Naive B cell (primary cell): ENCODE results near the gene LSM4. TPM values are rescaled to one million over a fixed set of nuclear protein-coding genes. Genes with fewer than 3 reads are reported as not detected.

Source experiments
- ATAC-seq, 2 donors: fragments of 150-1000 bp; cut with Tn5 transposase; 2 replicates each; pipeline ENCODE4 v1.10.0; 2021; ENCODE audit warnings: low read depth in 2 of 2, mild to moderate bottlenecking in 2 of 2, moderate library complexity in 2 of 2
- DNase-seq: peaks from one replicate; pipeline ENCODE4 v3.0.0; 2022
- H3K27ac Mint-ChIP-seq, 6 donors: one replicate each; pipeline ENCODE4 v1.8.0; 2020 to 2022; ENCODE audit warnings: mild to moderate bottlenecking in 6 of 6, mixed read lengths in 6 of 6, moderate library complexity in 5 of 6, inconsistent platforms in 2 of 6
- H3K27me3 Mint-ChIP-seq, 3 donors: one replicate each; pipeline ENCODE4 v1.8.0; 2021 to 2022; ENCODE audit warnings: mixed read lengths in 3 of 3, mild to moderate bottlenecking in 1 of 3
- H3K36me3 Mint-ChIP-seq, 2 donors: one replicate each; pipeline ENCODE4 v1.8.0; 2020 to 2022; ENCODE audit warnings: mixed read lengths in 2 of 2, inconsistent platforms in 1 of 2, mild to moderate bottlenecking in 1 of 2
- H3K4me1 Mint-ChIP-seq, 3 donors: one replicate each; pipeline ENCODE4 v1.8.0; 2020 to 2022; ENCODE audit warnings: mixed read lengths in 3 of 3, inconsistent platforms in 1 of 3, mild to moderate bottlenecking in 1 of 3, moderate library complexity in 1 of 3
- H3K4me3 Mint-ChIP-seq, 8 donors: one replicate each; pipeline ENCODE4 v1.8.0; 2020 to 2022; ENCODE audit warnings: mild to moderate bottlenecking in 8 of 8, mixed read lengths in 8 of 8, moderate library complexity in 8 of 8, inconsistent platforms in 2 of 8
- H3K9me3 Mint-ChIP-seq, 7 donors: one replicate each; pipeline ENCODE4 v1.8.0; 2020 to 2022; ENCODE audit warnings: mixed read lengths in 7 of 7, mild to moderate bottlenecking in 5 of 7, inconsistent platforms in 2 of 7, moderate library complexity in 1 of 7
- polyA plus RNA-seq, 6 donors: library from polyadenylated mRNA; unstranded; fragments of 300-500 nt; fragmentation: Illumina TruSeq; gene quantifications; one replicate each; pipeline ENCODE4 v1.2.3, GENCODE V29; 2021; ENCODE audit warnings: low read depth in 6 of 6

Gene LSM4
- polyA plus RNA-seq, 6 donors from 2014 or later: 111 to 157 (median 123) TPM

- no peak for ATAC-seq
- H3K36me3 Mint-ChIP-seq: peaks cover 0 to 21% of the 10 kb centered on the region in 2 donors
- peak overlapping the region in 3 of 8 donors; percentile 4 to 99 (median 21) for H3K4me3 Mint-ChIP-seq
- no peaks in the 10 kb centered on the region for H3K9me3 Mint-ChIP-seq
- peak overlapping the region in 5 of 6 donors; percentile 4 to 95 (median 42) for H3K27ac Mint-ChIP-seq
- peak; percentile 20 for DNase-seq
- no peaks in the 10 kb centered on the region for H3K27me3 Mint-ChIP-seq
- H3K4me1 Mint-ChIP-seq: peaks cover 23 to 31% (median 26%) of the 10 kb centered on the region in 3 donors
Measured at GRCh38 chr19:18269070-18269723, 53.7 kb downstream of the LSM4 start.

GRCh38 chr19:18266771-18267686 lies 55.8 kb downstream of the LSM4 start:
- peak overlapping the region in 4 of 6 donors; percentile 4 to 92 (median 75) for H3K27ac Mint-ChIP-seq
- DNase-seq: peak; percentile 26

GRCh38 chr19:18265582-18265981 lies 57.3 kb downstream of the LSM4 start:
- ATAC-seq: no peak
- Mint-ChIP-seq H3K4me1 (peaks cover 22 to 27% (median 25%) of the 10 kb centered on the region in 3 donors), H3K4me3 (peak overlapping the region in 3 of 8 donors; percentile 9 to 36 (median 33))

More at GRCh38 chr19:18266771-18267686, 55.8 kb downstream of the LSM4 start:
- H3K36me3 Mint-ChIP-seq: peaks cover 0 to 21% of the 10 kb centered on the region in 2 donors
- peaks cover 12 to 19% (median 19%) of the 10 kb centered on the region in 3 donors for H3K4me1 Mint-ChIP-seq
- H3K4me3 Mint-ChIP-seq: peak overlapping the region in 4 of 8 donors; percentile 15 to 56 (median 30)
- H3K27me3 Mint-ChIP-seq: no peaks in the 10 kb centered on the region
- no peaks in the 10 kb centered on the region for H3K9me3 Mint-ChIP-seq
- no peak for ATAC-seq

GRCh38 chr19:18264971-18265540 lies 57.8 kb downstream of the LSM4 start:
- ATAC-seq (no peak), DNase-seq (no peak)
- Mint-ChIP-seq H3K27me3 (no peaks in the 10 kb centered on the region), H3K4me1 (peaks cover 21 to 28% (median 26%) of the 10 kb centered on the region in 3 donors), H3K36me3 (peaks cover 0 to 21% of the 10 kb centered on the region in 2 donors), H3K4me3 (peak overlapping the region in 1 of 8 donors; percentile 36), H3K27ac (peak overlapping the region in 3 of 6 donors; percentile 4 to 91 (median 90)), H3K9me3 (no peaks in the 10 kb centered on the region)

More at GRCh38 chr19:18265582-18265981, 57.3 kb downstream of the LSM4 start:
- Mint-ChIP-seq H3K9me3 (no peaks in the 10 kb centered on the region), H3K27me3 (no peaks in the 10 kb centered on the region), H3K36me3 (peaks cover 0 to 21% of the 10 kb centered on the region in 2 donors), H3K27ac (peak overlapping the region in 3 of 6 donors; percentile 4 to 94 (median 76))
- DNase-seq: no peak

GRCh38 chr19:18264137-18264854 lies 58.6 kb downstream of the LSM4 start:
- H3K36me3 Mint-ChIP-seq: peaks cover 0 to 21% of the 10 kb centered on the region in 2 donors
- H3K27ac Mint-ChIP-seq: peak overlapping the region in 4 of 6 donors; percentile 4 to 90 (median 63)
- peak overlapping the region in 2 of 8 donors; percentile 10 to 36 for H3K4me3 Mint-ChIP-seq
- no peak for ATAC-seq
- no peaks in the 10 kb centered on the region for H3K27me3 Mint-ChIP-seq
- no peaks in the 10 kb centered on the region for H3K9me3 Mint-ChIP-seq
- peak; percentile 11 for DNase-seq
- peaks cover 24 to 28% (median 26%) of the 10 kb centered on the region in 3 donors for H3K4me1 Mint-ChIP-seq

GRCh38 chr19:18263324-18264136 lies 59.3 kb downstream of the LSM4 start:
- Mint-ChIP-seq H3K4me3 (no peak overlapping the region), H3K36me3 (peaks cover 0 to 21% of the 10 kb centered on the region in 2 donors), H3K9me3 (no peaks in the 10 kb centered on the region), H3K27me3 (no peaks in the 10 kb centered on the region), H3K4me1 (peaks cover 22 to 26% (median 23%) of the 10 kb centered on the region in 3 donors), H3K27ac (peak overlapping the region in 3 of 6 donors; percentile 4 to 84 (median 47))
- DNase-seq (no peak), ATAC-seq (no peak)

GRCh38 chr19:18262917-18263316 lies 60.0 kb downstream of the LSM4 start:
- H3K36me3 Mint-ChIP-seq: peaks cover 0 to 15% of the 10 kb centered on the region in 2 donors
- H3K4me3 Mint-ChIP-seq: peak overlapping the region in 1 of 8 donors; percentile 5
- H3K27ac Mint-ChIP-seq: peak overlapping the region in 1 of 6 donors; percentile 63
- no peak for DNase-seq
- H3K27me3 Mint-ChIP-seq: no peaks in the 10 kb centered on the region
- H3K9me3 Mint-ChIP-seq: no peaks in the 10 kb centered on the region
- ATAC-seq: peak in 1 of 2 donors; percentile 2
- H3K4me1 Mint-ChIP-seq: peaks cover 18 to 26% (median 20%) of the 10 kb centered on the region in 3 donors

- peak in 1 of 2 donors; percentile 3 for ATAC-seq
- Mint-ChIP-seq H3K36me3 (peaks cover 0 to 12% of the 10 kb centered on the region in 2 donors), H3K4me1 (peaks cover 18 to 26% (median 19%) of the 10 kb centered on the region in 3 donors), H3K9me3 (no peaks in the 10 kb centered on the region), H3K27me3 (no peaks in the 10 kb centered on the region), H3K27ac (peak overlapping the region in 2 of 6 donors; percentile 63 to 95), H3K4me3 (peak overlapping the region in 2 of 8 donors; percentile 42 to 56)
- peak; percentile 12 for DNase-seq
Measured at GRCh38 chr19:18262144-18262543, 60.7 kb downstream of the LSM4 start.

GRCh38 chr19:18261474-18261873 lies 61.4 kb downstream of the LSM4 start:
- peak overlapping the region in 5 of 6 donors; percentile 38 to 95 (median 74) for H3K27ac Mint-ChIP-seq
- H3K36me3 Mint-ChIP-seq: peaks cover 0 to 7% of the 10 kb centered on the region in 2 donors
- ATAC-seq (peak; percentile 2 to 5), DNase-seq (peak; percentile 12)
- no peaks in the 10 kb centered on the region for H3K9me3 Mint-ChIP-seq
- peak overlapping the region in 3 of 8 donors; percentile 9 to 70 (median 56) for H3K4me3 Mint-ChIP-seq
- H3K27me3 Mint-ChIP-seq: no peaks in the 10 kb centered on the region
- H3K4me1 Mint-ChIP-seq: peaks cover 19 to 25% (median 21%) of the 10 kb centered on the region in 3 donors

GRCh38 chr19:18259893-18260292 lies 63.0 kb downstream of the LSM4 start:
- ATAC-seq (peak in 1 of 2 donors; percentile 4), DNase-seq (peak; percentile 10)
- H3K27ac Mint-ChIP-seq: peak overlapping the region in 3 of 6 donors; percentile 7 to 95 (median 68)
- no peaks in the 10 kb centered on the region for H3K9me3 Mint-ChIP-seq
- H3K4me1 Mint-ChIP-seq: peaks cover 20 to 26% (median 22%) of the 10 kb centered on the region in 3 donors
- H3K4me3 Mint-ChIP-seq: peak overlapping the region in 1 of 8 donors; percentile 53
- no peaks in the 10 kb centered on the region for H3K27me3 Mint-ChIP-seq
- no peaks in the 10 kb centered on the region for H3K36me3 Mint-ChIP-seq

- DNase-seq (peak; percentile 18), ATAC-seq (no peak)
- Mint-ChIP-seq H3K27ac (peak overlapping the region in 1 of 6 donors; percentile 95), H3K9me3 (no peaks in the 10 kb centered on the region), H3K4me1 (peaks cover 37 to 42% (median 38%) of the 10 kb centered on the region in 3 donors), H3K27me3 (no peaks in the 10 kb centered on the region), H3K4me3 (peak overlapping the region in 1 of 8 donors; percentile 51), H3K36me3 (no peaks in the 10 kb centered on the region)
Measured at GRCh38 chr19:18257503-18258470, 65.1 kb downstream of the LSM4 start.
